IPS-18c (cell line): Measurements from ENCODE around the gene SAC3D1.
A peak's percentile ranks its signal among the peaks of the same experiment; 100 is the strongest.

Experiments used
- H3K4me3 ChIP-seq: 2 replicates; pipeline ENCODE4 v1.7.0; 2013; ENCODE audit warnings: low read depth, mild to moderate bottlenecking, low read length, moderate library complexity; ENCODE audit not compliant: insufficient read depth
- H3K9me3 ChIP-seq: one replicate; pipeline ENCODE4 v1.6.1; 2013; ENCODE audit warnings: mild to moderate bottlenecking, low read length, moderate library complexity; ENCODE audit not compliant: control insufficient read depth, insufficient read depth

The SAC3D1 gene

GRCh38 chr11:65071907-65072630 is 31.1 kb downstream of the SAC3D1 start:
- Histone ChIP-seq H3K4me3 (no peak overlapping the region), H3K9me3 (no peaks in the 10 kb centered on the region)

- H3K9me3 ChIP-seq: no peaks in the 10 kb centered on the region
Measured at GRCh38 chr11:65072631-65072966, 31.6 kb downstream of the SAC3D1 start.

GRCh38 chr11:65077451-65077850 is 36.4 kb downstream of the SAC3D1 start:
- H3K9me3 ChIP-seq: no peaks in the 10 kb centered on the region
- no peak overlapping the region for H3K4me3 ChIP-seq

More at GRCh38 chr11:65072631-65072966, 31.6 kb downstream of the SAC3D1 start:
- H3K4me3 ChIP-seq: no peak overlapping the region

- H3K9me3 ChIP-seq: no peaks in the 10 kb centered on the region
- no peak overlapping the region for H3K4me3 ChIP-seq
Measured at GRCh38 chr11:65078151-65078550, 37.1 kb downstream of the SAC3D1 start.

GRCh38 chr11:65078786-65079342 is 37.9 kb downstream of the SAC3D1 start:
- no peak overlapping the region for H3K4me3 ChIP-seq
- no peaks in the 10 kb centered on the region for H3K9me3 ChIP-seq

- H3K4me3 ChIP-seq: peak overlapping the region; percentile 99
- no peaks in the 10 kb centered on the region for H3K9me3 ChIP-seq
Measured at GRCh38 chr11:65083134-65083833, 42.3 kb downstream of the SAC3D1 start.

GRCh38 chr11:65083834-65084597 is 43.0 kb downstream of the SAC3D1 start, which contains the start of the genes CDCA5 and ZFPL1:
CDCA5 (minus strand) TSS chr11:65084040; CDS start chr11:65083978, 62 bp downstream.
ZFPL1 (plus strand) TSS chr11:65084222; CDS start chr11:65084699, 477 bp downstream.
- no peaks in the 10 kb centered on the region for H3K9me3 ChIP-seq
- H3K4me3 ChIP-seq: peak within 1 kb of the TSS; percentile 99

GRCh38 chr11:65084598-65085375 is 43.8 kb downstream of the SAC3D1 start:
- Histone ChIP-seq H3K9me3 (no peaks in the 10 kb centered on the region), H3K4me3 (peak overlapping the region; percentile 99)

GRCh38 chr11:65085446-65085845 is 44.4 kb downstream of the SAC3D1 start:
- Histone ChIP-seq H3K9me3 (no peaks in the 10 kb centered on the region), H3K4me3 (no peak overlapping the region)

GRCh38 chr11:65086809-65087208 is 45.8 kb downstream of the SAC3D1 start:
- no peak overlapping the region for H3K4me3 ChIP-seq
- H3K9me3 ChIP-seq: no peaks in the 10 kb centered on the region

- no peaks in the 10 kb centered on the region for H3K9me3 ChIP-seq
- no peak overlapping the region for H3K4me3 ChIP-seq
Measured at GRCh38 chr11:65087216-65087615, 46.2 kb downstream of the SAC3D1 start.

- no peak overlapping the region for H3K4me3 ChIP-seq
- no peaks in the 10 kb centered on the region for H3K9me3 ChIP-seq
Measured at GRCh38 chr11:65087827-65088226, 46.8 kb downstream of the SAC3D1 start.

GRCh38 chr11:65089621-65090020 is 48.6 kb downstream of the SAC3D1 start:
- Histone ChIP-seq H3K4me3 (no peak overlapping the region), H3K9me3 (no peaks in the 10 kb centered on the region)

- Histone ChIP-seq H3K9me3 (no peaks in the 10 kb centered on the region), H3K4me3 (no peak overlapping the region)
Measured at GRCh38 chr11:65090628-65091027, 49.6 kb downstream of the SAC3D1 start.
